ENCODE results near the gene DPH5.

DNA sequence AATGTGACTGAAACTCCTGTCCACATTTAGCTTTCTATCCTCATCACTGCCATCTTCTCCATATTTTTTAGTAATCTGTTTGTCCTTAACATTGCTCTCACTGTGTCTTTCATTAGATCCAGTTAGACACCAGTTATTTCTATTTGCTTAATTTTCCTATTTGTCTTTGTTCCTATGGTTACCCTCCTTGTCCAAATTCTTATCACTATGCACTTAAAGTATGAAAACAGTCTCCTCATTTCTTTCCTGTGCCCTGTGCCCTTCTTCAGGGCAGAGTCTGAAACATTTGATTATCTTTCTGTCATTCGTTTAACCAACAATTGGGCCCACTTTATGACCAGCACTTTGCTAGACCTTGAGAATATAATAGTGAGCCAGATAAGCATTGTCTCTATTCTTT is 65.5 kb downstream of the DPH5 start:
- TF ChIP-seq EP300 (IDR thresholded peaks at IDR 0.05): no peak
- TF ChIP-seq, protein P1, sequence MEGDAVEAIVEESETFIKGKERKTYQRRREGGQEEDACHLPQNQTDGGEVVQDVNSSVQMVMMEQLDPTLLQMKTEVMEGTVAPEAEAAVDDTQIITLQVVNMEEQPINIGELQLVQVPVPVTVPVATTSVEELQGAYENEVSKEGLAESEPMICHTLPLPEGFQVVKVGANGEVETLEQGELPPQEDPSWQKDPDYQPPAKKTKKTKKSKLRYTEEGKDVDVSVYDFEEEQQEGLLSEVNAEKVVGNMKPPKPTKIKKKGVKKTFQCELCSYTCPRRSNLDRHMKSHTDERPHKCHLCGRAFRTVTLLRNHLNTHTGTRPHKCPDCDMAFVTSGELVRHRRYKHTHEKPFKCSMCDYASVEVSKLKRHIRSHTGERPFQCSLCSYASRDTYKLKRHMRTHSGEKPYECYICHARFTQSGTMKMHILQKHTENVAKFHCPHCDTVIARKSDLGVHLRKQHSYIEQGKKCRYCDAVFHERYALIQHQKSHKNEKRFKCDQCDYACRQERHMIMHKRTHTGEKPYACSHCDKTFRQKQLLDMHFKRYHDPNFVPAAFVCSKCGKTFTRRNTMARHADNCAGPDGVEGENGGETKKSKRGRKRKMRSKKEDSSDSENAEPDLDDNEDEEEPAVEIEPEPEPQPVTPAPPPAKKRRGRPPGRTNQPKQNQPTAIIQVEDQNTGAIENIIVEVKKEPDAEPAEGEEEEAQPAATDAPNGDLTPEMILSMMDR (IDR thresholded peaks at IDR 0.05): no peak
- TF ChIP-seq POLR2A (IDR thresholded peaks at IDR 0.05): no peak
- no peak for TF ChIP-seq POLR2AphosphoS5 (IDR thresholded peaks at IDR 0.05)
